Stomach (tissue), 4 donors: ENCODE results near the gene GPR37L1.

Source experiments
- POLR2A ChIP-seq, 4 donors: fragments of 450-650 bp; IDR thresholded peaks; one replicate each; pipeline ENCODE4 v1.6.1; 2016; ENCODE audit warnings: antibody characterized with exemption in 4 of 4, control low read depth in 2 of 4, mild to moderate bottlenecking in 1 of 4, moderate library complexity in 1 of 4
- POLR2AphosphoS5 ChIP-seq, 3 donors: sonication (generic); formaldehyde crosslinking; IDR thresholded peaks; one replicate each; pipeline ENCODE4 v1.6.1; 2016; ENCODE audit warnings: antibody characterized with exemption in 3 of 3
- TF ChIP-seq, protein P1 (sequence below), 7 experiments: fragments of 450-650 bp in 4 of 7; fragments of 200-600 bp in 3 of 7; sonication (generic) in 3 of 7; IDR thresholded peaks; one replicate each; pipeline ENCODE4 v1.5.1; 2016 to 2019; ENCODE audit warnings: antibody characterized with exemption in 7 of 7, control low read depth in 2 of 7, mild to moderate bottlenecking in 1 of 7

DNA sequence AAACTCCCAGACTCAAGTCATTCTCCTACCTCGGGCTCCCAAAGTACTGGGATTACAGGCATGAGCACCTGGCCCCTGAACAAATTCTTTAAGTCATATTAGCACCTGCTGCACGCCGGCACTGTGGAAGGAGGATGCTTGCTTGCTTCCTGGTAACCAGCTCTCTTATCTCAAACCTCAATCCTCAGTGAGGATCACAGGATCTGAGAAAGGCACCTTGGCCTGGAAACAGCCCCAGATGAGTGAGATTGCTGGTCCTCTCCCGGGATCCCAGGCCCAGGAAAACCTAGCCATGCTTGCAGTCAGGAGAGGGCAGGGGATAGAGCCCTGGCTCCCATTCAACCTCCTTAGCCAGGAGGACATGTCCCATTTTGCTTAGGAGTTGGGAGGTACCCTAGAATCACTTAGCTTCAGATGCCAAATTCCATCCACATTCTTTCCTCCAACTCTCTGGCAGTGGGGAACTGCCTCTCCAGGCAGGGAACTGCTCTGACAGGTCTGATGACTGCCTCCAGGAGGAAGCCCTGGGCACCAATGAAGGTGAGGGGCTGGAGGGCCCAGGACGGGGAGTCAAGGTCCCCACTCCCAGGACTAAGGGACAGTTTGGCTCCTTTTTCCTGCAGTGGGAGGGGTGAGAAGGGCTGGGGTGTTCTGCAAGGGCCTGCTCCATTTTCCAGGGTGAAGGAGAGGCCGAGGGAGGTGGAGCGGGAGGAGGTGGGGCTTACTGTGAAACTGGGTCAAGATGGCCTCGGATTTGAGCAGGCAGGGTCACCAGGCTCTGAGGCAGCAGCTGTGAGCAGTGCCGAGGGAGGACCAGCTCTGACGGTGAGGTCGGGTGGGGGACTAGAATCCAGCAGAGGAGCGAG lies 9.5 kb downstream of the GPR37L1 start:
- no peak for TF ChIP-seq POLR2AphosphoS5 (IDR thresholded peaks at IDR 0.05)
- TF ChIP-seq, protein P1, sequence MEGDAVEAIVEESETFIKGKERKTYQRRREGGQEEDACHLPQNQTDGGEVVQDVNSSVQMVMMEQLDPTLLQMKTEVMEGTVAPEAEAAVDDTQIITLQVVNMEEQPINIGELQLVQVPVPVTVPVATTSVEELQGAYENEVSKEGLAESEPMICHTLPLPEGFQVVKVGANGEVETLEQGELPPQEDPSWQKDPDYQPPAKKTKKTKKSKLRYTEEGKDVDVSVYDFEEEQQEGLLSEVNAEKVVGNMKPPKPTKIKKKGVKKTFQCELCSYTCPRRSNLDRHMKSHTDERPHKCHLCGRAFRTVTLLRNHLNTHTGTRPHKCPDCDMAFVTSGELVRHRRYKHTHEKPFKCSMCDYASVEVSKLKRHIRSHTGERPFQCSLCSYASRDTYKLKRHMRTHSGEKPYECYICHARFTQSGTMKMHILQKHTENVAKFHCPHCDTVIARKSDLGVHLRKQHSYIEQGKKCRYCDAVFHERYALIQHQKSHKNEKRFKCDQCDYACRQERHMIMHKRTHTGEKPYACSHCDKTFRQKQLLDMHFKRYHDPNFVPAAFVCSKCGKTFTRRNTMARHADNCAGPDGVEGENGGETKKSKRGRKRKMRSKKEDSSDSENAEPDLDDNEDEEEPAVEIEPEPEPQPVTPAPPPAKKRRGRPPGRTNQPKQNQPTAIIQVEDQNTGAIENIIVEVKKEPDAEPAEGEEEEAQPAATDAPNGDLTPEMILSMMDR (IDR thresholded peaks at IDR 0.05), result no peak
- no peak for TF ChIP-seq POLR2A (IDR thresholded peaks at IDR 0.05)
